ENCODE data around the gene WNT5B. TPM values are rescaled to one million over a fixed set of nuclear protein-coding genes. Genes with fewer than 3 reads are reported as not detected.

WNT5B gene
- total and polyA plus RNA-seq, 9 of the 15 experiments (the other 6 are each of a cell fraction or from before 2014, with no cell fraction given): 0.42 to 16.8 (median 5.4) TPM

DNA sequence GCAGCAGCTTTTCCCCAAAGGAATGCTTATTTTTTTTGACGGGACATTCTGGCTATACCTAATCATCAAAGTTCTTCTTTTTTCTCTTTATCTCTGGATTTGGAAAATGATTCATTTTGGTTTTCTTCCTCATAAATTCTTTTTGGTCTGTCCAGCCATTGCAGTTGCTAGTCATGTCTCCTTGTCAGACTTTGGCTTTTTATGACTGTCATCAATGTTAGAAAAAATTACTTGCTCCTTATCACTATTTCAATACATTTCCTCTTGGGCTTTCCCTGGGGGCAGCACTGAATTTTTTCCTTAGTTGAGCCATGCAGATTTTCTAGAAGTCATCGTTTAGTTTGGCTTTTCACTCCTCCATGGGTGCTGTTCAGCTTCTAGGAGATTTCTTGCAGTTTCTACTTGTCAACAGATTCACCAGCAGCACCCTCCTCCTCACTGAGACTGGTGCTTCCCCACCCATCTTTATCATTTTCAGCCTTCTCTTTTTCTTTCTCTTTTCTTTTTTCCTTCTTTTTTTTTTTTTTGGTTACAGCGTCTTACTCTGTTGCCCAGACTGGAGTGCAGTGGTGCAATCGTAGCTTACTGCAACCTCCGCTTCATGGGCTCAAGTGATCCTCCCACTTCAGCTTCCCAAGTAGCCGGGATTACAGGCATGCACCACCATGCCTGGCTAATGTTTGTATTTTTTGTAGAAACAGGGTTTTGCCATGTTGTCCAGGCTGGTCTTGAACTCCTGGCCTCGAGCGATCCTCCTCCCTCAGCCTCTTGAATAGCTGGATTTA lies 67.0 kb downstream of the WNT5B start:
- H3K4me3 ChIP-seq: no peak overlapping the region
- H3K27me3 ChIP-seq (ENCODE audit: control insufficient read depth in 2 of 2, insufficient read depth in 2 of 2, low read length in 2 of 2): no peaks in the 10 kb centered on the region
- no peak overlapping the region for H3K9ac ChIP-seq (ENCODE audit: insufficient read depth in 1 of 2, low read depth in 2 of 2, low read length in 2 of 2)
- ATAC-seq (no peak), FAIRE-seq (no peak), DNase-seq (ENCODE audit: extremely low read depth in 1 of 4, low spot score in 3 of 4) (no peak)
- no peak overlapping the region for H3K4me2 ChIP-seq (ENCODE audit: insufficient read depth, low read length)
- H4K20me1 ChIP-seq (replicated peaks; ENCODE audit: control insufficient read depth, insufficient read depth, low read length): peaks cover 38% of the 10 kb centered on the region; the same call in 1 of the 2 replicates
- ChIA-PET CTCF (ENCODE audit: low intra/inter-chr PET ratio) (no interaction called here), POLR2A (interaction anchor here (1.0 to 1.1 kb wide), 3 partner anchors 11 to 17 kb away, joined by 3 to 4 read pairs (median 3); no protein-coding TSS in a partner anchor)
- H3K36me3 ChIP-seq (ENCODE audit: control insufficient read depth, insufficient read depth, low read length): peaks cover 32% of the 10 kb centered on the region
- peaks cover 3% of the 10 kb centered on the region; the same call in 1 of the 2 replicates for H3K9me3 ChIP-seq (replicated peaks; ENCODE audit: control insufficient read depth, insufficient read depth, low read depth, low read length)
- peaks cover 99% of the 10 kb centered on the region for H3K79me2 ChIP-seq (ENCODE audit: control insufficient read depth, insufficient read depth, low read length)
- in situ Hi-C loops (cut with MboI): no loop called here
- H3K9me1 ChIP-seq (ENCODE audit: control insufficient read depth, insufficient read depth, low read length): peaks cover 3% of the 10 kb centered on the region
- TF ChIP-seq, protein P1, sequence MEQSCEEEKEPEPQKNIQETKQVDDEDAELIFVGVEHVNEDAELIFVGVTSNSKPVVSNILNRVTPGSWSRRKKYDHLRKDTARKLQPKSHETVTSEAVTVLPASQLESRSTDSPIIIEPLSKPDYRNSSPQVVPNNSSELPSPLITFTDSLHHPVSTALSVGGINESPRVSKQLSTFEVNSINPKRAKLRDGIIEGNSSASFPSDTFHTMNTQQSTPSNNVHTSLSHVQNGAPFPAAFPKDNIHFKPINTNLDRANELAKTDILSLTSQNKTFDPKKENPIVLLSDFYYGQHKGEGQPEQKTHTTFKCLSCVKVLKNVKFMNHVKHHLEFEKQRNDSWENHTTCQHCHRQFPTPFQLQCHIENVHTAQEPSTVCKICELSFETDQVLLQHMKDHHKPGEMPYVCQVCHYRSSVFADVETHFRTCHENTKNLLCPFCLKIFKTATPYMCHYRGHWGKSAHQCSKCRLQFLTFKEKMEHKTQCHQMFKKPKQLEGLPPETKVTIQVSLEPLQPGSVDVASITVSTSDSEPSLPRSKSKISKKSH (CRISPR knock-in tag; IDR thresholded peaks at IDR 0.05): no peak
- no peak for TF ChIP-seq MEF2A (IDR thresholded peaks at IDR 0.05; ENCODE audit: control insufficient read depth, low read depth, low read length)
- no peak for TF ChIP-seq TAF7 (tag; IDR thresholded peaks at IDR 0.05)
- TF ChIP-seq RBFOX2 (IDR thresholded peaks at IDR 0.05; ENCODE audit: low read depth, low read length): no peak
- TF ChIP-seq, protein P2, sequence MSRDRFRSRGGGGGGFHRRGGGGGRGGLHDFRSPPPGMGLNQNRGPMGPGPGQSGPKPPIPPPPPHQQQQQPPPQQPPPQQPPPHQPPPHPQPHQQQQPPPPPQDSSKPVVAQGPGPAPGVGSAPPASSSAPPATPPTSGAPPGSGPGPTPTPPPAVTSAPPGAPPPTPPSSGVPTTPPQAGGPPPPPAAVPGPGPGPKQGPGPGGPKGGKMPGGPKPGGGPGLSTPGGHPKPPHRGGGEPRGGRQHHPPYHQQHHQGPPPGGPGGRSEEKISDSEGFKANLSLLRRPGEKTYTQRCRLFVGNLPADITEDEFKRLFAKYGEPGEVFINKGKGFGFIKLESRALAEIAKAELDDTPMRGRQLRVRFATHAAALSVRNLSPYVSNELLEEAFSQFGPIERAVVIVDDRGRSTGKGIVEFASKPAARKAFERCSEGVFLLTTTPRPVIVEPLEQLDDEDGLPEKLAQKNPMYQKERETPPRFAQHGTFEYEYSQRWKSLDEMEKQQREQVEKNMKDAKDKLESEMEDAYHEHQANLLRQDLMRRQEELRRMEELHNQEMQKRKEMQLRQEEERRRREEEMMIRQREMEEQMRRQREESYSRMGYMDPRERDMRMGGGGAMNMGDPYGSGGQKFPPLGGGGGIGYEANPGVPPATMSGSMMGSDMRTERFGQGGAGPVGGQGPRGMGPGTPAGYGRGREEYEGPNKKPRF (IDR thresholded peaks at IDR 0.05; ENCODE audit: low read depth, low read length): no peak
- TF ChIP-seq, protein P3, sequence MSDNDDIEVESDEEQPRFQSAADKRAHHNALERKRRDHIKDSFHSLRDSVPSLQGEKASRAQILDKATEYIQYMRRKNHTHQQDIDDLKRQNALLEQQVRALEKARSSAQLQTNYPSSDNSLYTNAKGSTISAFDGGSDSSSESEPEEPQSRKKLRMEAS (CRISPR knock-in tag; IDR thresholded peaks at IDR 0.05): no peak
- TF ChIP-seq SETDB1 (IDR thresholded peaks at IDR 0.05; ENCODE audit: low read length): no peak
- TF ChIP-seq, protein P4, sequence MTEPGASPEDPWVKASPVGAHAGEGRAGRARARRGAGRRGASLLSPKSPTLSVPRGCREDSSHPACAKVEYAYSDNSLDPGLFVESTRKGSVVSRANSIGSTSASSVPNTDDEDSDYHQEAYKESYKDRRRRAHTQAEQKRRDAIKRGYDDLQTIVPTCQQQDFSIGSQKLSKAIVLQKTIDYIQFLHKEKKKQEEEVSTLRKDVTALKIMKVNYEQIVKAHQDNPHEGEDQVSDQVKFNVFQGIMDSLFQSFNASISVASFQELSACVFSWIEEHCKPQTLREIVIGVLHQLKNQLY (CRISPR knock-in tag; conservative IDR thresholded peaks at IDR 0.05): no peak
- no peak for TF ChIP-seq RNF2 (IDR thresholded peaks at IDR 0.05)
- H3K27ac ChIP-seq (ENCODE audit: extremely low read depth, low read depth, low read length): no peak overlapping the region
- peaks cover 4 to 7% of the 10 kb centered on the region in 2 experiments; a peak in 3 of 5 replicates for H3K4me1 ChIP-seq (replicated peaks in 1 of 2; ENCODE audit: control insufficient read depth in 2 of 2, insufficient read depth in 2 of 2, low read length in 2 of 2)
- 63% methylated on average over 6 of the region's 8 CpGs for WGBS (ENCODE audit: insufficient coverage, low coverage, missing lambda C conversion rate)
- no peak overlapping the region for H2AFZ ChIP-seq (ENCODE audit: low read depth, low read length)
- no TSS peak for BruUV-seq (replicated peaks)
- intact Hi-C loops (cut with micrococcal nuclease): no loop called here

All from K562 (cell line).